Panc1 (cell line): ENCODE data around the gene DKK3.

ENCODE experiments used
- CTCF ChIP-seq: fragments of 450-650 bp; IDR thresholded peaks from 2 replicates; pipeline ENCODE4 v1.5.1; 2017; ENCODE audit warnings: mild to moderate bottlenecking
- POLR2AphosphoS5 ChIP-seq: IDR thresholded peaks from 2 replicates; pipeline ENCODE4 v1.6.1; 2012; ENCODE audit warnings: mild to moderate bottlenecking, low read depth, low read length, moderate library complexity
- REST ChIP-seq, 2 experiments: IDR thresholded peaks; 2 replicates each; pipeline ENCODE4 v1.6.1; 2011 to 2012; ENCODE audit warnings: low read depth in 2 of 2, control low read depth in 1 of 2, low read length in 1 of 2, mild to moderate bottlenecking in 1 of 2, moderate library complexity in 1 of 2; ENCODE audit not compliant: insufficient read depth in 1 of 2

GRCh38 chr11:11981840-11982239 lies 26.6 kb downstream of the DKK3 start:
- TF ChIP-seq REST (IDR thresholded peaks at IDR 0.05; ENCODE audit: insufficient read depth in 1 of 2, low read depth in 2 of 2, low read length in 1 of 2) = no peak
- no peak for TF ChIP-seq CTCF
- no peak for TF ChIP-seq POLR2AphosphoS5
